ENCODE measurements around the gene CFAP68.
"Not testable (repeated sequence)": the region's sequence is repeated elsewhere in the genome, so short reads cannot be mapped to it uniquely, and the experiment has no call there.

Gene CFAP68

DNA sequence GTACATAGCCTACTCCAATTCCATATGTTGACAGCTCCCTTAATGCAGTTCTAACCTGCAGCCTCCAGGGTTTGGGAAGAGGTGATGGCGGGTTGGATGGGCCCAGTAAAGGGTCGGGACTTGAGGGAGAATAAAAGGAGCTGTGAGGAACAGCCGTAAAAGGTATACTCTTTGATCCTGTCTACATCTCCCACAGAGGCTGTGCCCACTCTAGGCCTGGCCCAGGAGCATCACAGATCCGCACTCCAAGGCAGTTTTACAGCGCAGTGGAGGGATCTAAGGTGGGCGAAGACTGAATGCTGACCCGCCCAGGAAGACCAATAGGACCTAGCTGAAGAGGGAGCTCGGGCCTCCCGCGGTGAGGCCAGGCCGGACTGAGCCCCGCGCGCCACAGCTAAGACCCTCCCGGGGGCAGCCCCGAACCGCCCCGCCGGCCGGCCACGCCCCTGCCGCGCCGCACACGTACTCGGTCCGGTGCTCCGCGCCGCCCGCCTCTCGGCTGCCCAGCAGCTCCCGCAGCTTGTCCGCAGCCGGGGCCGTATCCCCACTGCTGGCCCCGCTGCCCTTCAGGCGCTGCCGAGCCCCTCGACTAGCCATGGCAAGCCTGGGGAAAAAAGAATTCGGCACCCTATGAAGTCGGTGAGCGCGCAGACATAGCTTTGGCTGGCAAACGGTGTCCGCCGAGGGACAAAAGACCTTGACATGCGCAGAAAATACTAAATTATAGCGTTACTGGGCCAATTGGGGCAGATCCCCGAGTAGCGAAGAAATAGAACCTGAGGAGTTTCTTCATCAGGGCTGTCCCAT, 8.3 kb upstream of the CFAP68 start, which contains the start of gene ALG9:
ALG9 (minus strand) TSS at position 696 of the 807 bp plus-strand sequence; CDS start at position 597, 99 bp downstream.
- DNase-seq: peak; percentile 53 to 77

DNA sequence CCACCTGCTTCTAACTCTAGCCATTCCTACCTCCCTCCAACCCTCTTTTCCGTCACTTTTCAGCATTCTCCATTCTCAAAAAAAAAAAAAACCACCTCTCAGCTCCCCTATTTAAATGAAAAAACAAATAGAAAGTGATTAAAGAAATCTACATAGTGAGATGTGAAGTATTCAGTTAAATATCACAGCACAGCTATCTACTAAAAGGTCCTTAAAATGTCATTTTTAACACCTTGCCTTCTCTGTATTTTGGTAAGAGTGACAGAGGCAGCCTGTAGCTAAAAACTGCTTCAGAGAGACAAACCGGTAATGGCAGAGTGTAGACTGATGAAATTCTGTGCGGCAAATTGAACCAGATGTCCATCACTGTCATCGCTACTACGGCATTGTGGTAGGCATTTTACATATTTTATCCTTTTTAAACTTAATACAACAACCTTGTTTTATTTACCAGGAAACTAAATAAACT, 7.6 kb upstream of the CFAP68 start:
- DNase-seq: no peak

DNA sequence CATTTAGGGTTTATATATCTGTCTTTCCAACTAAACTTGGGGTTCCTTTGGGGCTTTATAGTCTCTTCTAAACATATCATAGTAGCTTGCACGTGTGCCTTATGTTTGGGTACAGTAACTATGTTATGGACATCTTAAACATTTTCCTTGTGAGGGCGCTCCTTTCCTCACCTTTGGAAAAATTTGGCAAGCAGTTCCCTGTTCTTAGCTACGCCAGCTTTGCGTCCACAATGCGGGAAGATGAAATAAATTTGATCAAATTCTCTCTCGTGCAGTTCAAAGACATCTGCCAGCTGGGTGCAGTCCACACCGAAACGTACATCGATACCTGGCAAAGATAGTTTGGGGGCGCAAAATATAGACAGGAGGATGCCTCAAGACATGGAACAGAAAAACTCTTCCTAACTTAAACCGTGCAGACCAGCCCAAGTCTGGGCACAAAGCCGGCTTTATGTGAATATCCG, 924 bp upstream of the CFAP68 start:
- peak in 1 of 2 experiments; percentile 37 for DNase-seq

DNA sequence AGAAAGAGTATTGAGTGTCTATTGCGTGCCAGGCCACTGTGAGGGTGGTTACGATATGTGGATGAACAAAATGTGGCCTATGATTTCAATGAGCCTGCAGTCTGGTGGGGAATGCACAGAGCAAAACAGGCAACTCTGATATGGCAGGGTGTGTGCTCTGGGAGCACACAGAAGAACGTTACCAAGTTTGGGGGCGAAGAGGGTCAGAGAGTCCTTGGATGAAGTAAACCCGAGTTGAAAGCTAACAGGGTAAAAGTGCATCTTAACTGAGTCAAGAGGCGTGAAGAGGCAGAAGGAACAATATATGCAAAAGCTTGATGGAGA, 258 bp downstream of the CFAP68 start:
- DNase-seq: no peak

DNA sequence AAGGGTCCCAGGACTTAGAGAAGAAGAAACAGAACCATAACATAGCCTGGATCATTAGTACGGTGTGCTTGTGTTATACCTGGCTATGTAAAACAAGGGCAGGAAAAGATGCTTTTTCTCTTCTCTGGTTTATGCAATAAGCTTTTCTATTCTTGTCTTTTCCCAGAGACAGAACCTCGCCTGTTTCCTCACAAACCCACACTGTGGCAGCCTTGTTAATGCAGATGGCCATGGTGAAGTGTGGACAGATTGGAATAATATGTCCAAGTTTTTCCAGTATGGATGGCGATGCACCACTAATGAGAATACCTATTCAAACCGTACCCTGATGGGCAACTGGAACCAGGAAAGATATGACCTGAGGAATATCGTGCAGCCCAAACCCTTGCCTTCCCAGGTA, 2.9 kb downstream of the CFAP68 start:
- DNase-seq: no peak

DNA sequence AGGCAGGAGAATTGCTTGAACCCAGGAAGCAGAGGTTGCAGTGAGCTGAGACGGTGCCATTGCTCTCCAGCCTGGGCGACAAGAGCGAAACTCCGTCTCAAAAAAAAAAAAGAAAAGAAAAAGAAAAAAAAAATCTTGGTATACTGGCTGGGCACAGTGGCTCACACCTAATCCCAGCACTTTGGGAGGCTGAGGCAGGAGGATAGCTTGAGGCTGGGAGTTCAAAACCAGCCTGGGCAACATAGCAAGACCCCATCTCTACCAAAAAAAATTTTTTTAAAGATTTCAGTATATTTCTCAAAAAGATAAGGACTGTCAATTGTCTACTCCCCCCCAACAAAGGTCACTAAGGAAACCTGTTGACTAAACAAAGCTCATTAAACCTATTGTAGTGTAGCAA, 5.7 kb downstream of the CFAP68 start:
- not testable (repeated sequence) for DNase-seq

DNA sequence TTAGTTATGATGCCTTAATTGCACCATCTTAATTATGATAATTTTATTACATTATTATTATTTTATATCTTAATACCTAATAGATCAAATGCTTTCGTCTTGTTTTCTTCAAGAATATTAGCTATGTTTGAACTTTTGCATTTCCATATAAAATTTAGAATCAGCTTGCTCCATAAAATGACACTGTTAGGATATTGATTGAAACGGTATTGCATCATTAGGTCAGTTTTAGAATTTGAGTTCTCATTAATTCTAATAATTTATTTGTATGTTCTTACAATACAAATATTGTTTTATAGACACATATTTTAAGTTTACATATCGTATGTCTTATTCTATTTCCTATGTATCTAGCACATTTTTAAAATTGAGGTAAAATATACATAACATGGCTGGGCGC, 6.7 kb downstream of the CFAP68 start:
- no peak for DNase-seq

DNA sequence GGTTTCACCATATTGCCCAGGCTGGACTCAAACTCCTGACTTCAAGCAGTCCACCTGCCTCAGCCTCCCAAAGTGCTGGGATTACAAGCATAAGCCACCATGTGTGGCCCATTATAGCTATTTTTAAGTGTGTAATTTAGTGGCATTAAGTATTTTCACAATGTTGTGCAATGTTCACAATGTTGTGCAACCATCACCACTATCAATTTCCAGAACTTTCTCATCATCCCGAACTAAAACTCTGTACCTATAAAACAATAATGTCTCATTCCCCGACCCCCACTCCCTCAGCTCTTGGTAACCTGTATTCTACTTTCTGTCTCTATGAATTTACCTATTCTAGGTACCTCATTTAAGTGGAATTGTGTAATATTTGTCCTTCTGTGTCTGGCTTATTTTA, 7.5 kb downstream of the CFAP68 start:
- no peak for DNase-seq

DNA sequence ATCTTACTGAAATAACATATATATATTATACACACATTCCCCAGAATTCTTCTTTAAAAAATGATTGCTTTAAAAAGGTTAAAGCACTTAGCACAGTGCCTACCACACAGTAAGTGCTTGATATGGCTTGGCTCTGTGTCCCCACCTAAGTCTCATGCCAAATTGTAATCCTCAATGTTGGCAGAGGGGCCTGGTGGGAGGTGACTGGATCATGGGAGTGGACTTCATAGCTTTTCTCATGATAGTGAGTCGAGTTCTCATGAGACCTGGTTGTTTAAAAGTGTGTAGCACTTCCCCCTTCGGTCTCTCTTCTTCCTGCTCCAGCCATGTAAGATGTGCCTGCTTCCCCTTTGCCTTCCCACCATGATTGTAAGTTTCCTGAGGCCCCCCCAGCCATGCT, 26.1 kb downstream of the CFAP68 start:
- no peak for DNase-seq

DNA sequence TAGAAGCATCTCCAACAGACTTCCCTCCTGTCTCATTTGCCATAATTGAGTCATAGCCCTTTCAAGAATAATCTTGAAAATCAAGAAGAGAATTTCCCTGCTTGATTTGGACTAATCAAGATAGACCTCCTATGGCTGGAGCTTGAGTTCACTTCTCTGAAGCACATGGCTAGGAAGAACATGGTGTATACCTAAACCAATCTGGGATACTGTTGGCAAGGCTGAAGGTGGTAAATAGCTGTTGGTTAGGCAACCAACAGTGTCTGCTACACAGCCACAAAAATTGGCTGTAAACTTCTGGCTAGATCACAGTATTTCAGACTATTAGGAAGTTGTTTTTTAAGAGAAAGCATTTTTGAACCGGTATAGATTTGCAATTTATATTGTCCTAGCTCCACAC, 27.3 kb downstream of the CFAP68 start:
- no peak for DNase-seq

DNA sequence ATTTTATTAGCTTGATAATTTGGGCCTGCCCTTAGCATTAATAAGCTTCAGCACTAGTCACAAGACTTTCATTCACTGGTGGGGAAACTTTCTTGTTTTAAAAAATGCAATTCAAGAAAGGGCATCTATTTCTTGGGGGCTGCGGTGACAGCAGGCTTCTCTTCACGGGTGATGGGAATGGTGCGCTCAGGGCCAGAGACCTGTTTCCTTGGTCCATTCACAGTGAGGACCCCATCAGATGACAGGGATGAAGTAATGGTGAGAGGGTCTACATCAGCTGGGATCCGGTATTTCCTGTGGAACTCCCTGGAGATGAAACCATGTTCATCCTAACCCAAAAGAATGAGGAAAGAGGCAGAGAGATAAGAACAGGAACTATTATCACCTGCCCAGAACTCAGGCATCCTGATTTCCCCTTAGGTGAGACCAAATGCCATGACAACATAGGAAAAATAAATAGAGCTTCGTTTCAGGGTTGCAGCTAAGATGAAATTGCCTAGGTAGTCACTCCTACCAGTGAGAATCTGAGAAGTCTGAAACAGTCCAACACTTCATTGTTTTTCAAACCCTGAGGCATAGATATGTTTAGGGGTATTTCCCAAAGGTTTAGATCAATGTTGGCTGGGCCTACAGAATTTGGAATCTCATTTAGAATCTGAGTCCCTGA, 29.4 kb downstream of the CFAP68 start:
- DNase-seq: no peak

DNA sequence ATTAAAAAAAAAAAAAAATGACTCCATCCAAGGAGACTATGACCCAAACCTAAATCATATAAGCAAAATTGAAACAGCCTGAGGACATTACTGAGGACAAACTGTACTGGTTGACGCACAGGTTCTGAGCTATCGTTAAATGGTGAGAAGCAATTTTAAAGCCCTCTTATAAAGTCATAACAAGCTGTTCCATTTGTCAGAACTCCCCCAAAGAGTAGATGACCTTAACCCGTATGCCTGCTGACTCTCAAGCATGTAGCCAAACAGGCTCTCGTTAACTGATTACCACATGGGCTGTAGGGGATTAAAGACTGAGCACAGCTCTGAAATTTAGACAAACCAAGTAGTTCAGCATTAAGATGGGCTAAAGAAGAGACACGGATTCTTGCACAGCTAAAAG, 30.0 kb downstream of the CFAP68 start:
- DNase-seq: no peak

DNA sequence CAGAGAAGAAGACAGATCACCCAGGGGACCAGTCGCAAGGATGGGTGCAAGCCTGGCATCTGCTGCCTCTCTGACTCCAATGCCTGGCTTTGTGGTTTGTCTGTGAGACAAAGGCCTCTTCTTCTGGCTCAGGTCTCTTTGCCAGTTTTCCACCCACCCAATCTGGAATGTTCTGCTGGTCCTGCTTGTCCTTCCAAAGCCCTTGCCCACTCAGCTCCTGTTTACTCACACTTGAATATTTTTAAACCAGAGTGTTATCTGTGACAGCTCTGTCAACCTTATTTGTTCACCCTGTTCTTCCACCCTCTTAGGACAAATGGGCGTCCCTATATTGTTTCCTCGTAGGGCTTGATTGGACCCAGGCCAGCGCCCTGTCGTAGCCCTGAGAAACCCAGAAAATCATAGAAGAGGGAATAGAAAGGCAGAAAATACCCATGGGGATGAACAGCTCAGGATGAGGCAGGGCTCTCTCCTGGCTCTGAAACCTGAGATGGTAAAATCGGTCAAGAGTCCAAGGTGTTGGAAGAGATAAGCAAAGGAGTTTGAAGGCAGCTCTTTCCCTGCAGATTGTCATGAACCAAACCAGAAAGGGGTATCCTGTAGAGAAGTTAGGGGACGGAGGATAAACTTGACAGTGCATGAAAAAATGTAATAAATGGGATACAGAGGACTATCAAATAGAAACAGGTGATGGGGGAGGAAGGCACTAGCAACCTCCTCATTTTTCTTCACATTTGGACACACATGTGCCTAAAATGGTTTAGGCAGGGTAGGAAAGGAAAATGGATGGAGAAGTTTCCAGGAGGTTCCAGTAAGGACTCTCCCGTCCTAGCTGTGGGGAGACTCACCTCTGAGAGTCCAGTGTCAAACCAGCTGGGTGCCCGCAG, 31.6 kb downstream of the CFAP68 start:
- DNase-seq: no peak

DNA sequence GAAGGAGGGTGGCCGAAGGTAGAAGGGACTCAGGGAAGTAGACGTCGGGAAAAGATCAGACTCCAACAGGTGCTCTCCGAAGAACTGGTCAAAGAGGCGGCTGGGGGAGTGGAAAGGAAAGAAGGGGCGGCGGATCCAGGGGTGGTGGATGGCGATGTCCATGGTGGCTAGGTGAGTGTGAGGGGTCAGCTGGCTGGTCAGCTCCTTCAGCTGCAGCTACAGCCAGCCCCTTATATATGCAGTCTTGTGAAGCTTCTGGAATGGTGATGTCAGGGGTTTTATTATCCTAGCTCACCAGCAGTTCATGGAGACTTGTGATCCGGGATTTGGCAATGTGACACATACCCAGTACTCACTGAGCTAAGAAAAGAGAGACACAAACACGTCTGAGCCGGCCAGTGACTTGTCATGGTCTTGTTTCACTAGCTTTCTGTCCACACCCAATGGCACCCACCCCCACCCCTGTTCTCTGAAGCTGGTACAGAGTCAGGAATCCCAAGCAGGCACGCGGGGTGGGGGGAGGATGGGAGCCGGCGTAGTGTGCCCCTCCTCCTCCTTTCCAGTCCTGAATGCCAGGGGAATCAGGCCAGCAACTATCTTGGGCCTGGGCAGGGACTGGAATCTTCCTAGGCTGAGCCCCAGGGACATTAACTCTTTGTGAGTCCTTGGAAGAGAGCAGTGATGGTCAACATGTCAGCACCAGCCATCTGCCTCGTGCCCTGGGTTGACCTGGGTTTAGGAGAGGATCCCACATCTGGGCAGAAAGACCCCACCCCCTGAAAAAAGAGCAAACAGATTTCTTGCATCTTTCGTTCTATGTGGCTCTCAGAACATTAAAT, 32.4 kb downstream of the CFAP68 start, which contains the start of gene CRYAB:
CRYAB (minus strand) TSS at position 208 of the 839 bp plus-strand sequence; CDS start at position 162, 46 bp downstream.
- DNase-seq: no peak

DNA sequence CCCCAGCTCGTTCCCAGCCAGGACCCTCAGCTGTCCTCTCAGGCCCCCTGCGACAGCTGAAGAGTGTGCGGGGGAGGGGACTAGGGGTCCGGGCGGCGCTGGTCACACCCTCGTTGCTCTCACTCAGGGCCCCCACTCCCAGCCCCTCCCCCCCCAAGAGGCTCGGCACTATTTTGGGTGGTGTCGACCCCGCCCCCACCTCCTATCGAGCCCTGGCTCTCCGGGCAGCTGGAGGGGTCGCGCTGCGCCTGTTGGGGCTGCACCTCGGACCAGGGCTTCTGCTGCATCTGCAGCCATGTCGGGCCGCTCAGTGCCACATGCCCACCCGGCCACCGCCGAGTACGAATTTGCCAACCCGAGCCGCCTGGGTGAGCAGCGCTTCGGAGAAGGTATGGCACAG, 33.2 kb downstream of the CFAP68 start, which contains the start of gene HSPB2:
HSPB2 (plus strand) TSS at position 200 of the 400 bp plus-strand sequence; CDS start at position 296, 96 bp downstream.
- no peak for DNase-seq

DNA sequence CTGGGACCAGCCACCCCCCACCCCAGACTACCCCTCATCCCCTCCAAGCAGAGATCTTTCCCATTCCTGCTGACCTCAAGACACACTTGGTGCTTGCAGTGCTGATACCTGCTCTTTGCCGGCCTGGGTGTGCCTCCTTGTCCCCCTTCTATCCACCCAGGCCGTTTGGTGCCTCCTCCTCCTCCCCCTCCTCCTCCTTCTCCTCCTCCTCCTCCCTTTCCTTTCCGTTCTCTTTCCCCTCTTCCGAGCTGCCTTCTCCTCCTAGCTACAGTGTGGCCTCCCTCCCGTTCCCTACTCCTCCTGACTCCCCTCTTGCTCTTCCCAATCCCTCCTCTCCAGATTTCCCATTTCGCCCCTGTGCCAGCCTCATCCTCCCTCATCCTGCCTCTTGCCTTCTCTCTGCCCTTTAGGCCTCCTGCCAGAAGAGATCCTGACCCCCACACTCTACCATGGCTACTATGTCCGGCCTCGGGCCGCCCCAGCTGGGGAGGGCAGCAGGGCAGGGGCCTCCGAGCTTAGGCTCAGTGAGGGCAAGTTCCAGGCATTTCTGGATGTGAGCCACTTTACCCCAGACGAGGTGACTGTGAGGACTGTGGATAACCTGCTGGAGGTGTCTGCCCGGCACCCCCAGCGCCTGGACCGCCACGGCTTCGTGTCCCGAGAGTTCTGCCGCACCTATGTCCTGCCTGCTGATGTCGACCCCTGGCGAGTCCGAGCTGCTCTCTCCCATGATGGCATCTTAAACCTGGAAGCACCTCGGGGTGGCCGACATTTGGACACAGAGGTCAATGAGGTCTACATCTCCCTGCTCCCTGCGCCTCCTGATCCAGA, 33.9 kb downstream of the CFAP68 start:
- no peak for DNase-seq

DNA sequence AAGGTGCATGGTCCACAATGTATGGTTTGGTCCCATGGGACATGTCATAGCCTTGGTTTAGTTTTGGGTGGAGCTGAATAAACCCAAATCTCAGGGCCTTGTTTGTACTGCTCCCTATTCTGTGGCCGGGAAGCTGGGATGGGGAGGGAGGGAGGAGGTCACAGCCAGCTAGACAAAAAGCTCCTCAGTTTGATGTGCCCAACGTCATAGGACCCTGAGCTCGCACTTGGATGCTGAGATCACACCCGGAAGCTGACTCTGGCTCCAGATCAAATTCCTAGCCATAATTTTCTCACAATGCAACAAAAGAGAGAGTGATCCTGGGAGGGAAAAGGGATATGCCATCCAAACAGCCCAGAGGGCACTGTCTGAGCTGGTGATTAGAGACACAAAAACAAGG, 34.7 kb downstream of the CFAP68 start:
- peak in 1 of 2 experiments; percentile 5 for DNase-seq

DNA sequence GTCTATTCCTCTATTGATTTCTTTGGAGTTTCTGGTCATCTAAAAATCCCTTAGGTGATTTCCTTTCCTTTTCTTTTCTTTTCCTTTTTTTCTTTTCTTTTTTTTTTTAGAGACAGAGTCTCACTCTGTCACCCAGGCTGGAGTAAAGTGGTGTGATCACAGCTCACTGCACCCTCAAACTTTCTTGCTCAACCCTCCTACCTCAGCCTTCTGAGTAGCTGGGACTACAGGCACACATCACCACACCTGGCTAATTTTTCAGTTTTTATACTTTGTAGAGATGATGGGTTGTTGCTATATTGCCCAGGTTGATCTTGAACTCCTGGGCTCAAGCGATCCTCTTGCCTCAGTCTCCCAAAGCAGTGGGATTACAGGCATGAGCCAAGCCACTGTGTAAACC, 37.4 kb downstream of the CFAP68 start:
- DNase-seq: no peak

DNA sequence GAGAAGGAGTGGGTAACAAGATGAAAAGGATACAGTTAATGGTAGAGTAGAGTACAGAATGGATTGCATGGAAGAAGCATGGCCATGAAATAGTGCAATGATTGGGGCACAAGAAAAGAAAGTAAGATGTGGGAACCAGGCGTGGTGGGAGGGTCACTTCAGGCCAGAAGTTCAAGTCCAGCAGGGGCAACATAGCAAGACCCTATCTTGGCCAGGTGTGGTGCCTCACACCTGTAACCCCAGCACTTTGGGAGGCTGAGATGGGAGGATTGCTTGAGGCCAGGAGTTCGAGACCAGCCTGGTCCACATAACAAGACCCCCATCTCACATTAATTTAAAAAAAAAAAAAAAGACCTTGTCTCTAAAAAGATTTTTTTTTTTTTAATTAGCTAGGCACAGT, 38.0 kb downstream of the CFAP68 start:
- DNase-seq: no peak

DNA sequence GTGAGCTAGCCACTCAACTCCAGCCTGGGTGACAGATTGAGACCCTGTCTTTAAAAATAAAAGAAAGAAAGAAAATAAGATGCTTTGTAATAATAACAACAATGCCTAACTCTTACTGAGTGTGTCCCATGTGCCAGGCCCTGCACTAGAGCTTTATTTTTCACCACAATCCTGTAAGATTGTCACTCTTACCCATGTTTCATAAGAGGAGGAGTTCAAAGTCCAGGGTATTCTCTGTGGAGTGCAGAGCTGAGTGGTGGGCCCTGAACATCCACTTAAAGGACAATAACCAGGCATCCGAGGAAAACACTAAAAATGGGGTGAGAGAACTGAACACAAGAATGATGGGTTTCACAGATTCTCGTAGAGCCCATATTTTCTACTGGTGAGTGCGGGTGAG, 38.4 kb downstream of the CFAP68 start:
- no peak for DNase-seq
